HG02763 (cell line): ENCODE results near the gene MYH11.
"Not testable (repeated sequence)": the region's sequence is repeated elsewhere in the genome, so short reads cannot be mapped to it uniquely, and the experiment has no call there.

ENCODE experiments used
- ATAC-seq: cut with Tn5 transposase; IDR thresholded peaks from one replicate; pipeline ENCODE4 v1.9.1; 2021; ENCODE audit warnings: mild to moderate bottlenecking, moderate library complexity; ENCODE audit not compliant: unreplicated experiment

The MYH11 gene

DNA sequence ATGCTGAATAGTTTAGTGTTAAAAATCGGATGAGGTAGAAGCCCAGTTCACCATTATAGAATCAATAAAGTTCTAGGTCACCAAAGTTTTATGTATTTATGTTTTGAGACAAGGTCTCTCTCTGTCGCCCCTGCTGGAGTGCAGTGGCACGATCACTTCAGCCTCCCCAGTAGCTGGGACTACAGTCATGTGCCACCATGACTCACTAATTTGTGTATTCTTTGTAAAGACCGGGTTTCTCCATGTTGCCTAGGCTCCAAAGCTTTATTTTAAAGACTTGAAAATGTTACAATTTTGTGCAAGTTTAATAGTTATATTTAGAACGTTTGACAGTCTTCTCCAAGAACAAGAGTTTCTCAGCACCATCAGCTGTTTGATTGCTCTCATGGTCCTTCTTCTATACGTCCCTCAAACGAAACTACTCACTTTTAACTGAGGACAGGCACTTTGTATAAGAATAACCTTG, 174.7 kb downstream of the MYH11 start:
- no peak for ATAC-seq

DNA sequence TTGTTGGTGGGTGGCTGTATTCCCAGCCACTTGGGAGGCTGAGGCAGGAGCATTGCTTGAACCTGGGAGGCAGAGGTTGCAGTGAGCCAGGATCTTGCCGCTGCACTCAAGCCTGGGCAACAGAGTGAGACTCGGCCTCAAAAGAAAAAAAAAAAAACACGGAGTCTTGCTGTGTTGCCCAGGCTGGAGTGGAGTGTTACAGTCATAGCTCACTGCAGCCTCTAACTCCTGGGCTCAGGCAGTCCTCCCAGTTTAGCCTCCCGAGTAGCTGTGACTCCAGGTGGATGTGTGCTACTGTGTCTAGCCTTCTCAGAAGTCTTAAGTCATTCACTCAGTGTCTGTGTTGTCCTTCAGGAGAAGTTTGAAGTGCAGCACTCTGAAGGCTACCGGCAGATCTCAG, 179.4 kb downstream of the MYH11 start:
- no peak for ATAC-seq

DNA sequence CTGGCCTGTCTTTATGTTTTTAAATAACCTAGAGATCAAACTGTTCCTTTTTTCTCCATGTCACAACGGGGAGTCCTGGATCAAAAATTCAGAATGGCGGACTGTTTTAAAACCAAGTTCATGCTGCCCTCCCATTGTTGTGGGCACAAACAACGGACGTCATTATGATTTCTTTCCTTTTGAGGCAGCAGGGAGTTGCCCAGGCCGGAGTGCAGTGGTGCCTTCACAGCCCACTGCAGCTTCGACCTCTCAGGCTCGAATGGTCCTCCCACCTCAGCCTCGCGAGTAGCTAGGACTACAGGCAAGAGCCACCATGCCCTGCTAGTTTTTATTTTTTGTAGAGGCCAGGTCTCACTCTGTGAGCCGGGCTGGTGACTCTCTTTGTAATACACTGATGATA, 180.3 kb downstream of the MYH11 start:
- no peak for ATAC-seq

DNA sequence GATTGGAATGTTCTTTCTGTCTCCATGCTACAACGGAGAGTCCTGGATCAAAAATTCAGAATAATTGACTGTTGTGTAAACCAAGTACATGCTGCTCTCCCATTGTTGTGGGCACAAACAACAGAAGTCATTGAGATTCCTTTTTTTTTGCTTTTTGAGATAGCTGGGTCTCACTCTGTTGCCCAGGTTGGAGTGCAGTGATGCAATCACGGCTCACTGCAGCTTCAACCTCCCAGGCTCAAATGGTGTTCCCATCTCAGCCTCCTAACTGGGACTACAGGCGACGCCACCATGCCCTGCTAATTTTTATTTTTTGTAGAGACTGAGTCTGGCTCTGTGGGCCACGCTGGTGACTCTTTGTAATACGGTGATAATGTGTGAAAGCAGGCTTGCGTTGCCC, 182.3 kb downstream of the MYH11 start:
- no peak for ATAC-seq

DNA sequence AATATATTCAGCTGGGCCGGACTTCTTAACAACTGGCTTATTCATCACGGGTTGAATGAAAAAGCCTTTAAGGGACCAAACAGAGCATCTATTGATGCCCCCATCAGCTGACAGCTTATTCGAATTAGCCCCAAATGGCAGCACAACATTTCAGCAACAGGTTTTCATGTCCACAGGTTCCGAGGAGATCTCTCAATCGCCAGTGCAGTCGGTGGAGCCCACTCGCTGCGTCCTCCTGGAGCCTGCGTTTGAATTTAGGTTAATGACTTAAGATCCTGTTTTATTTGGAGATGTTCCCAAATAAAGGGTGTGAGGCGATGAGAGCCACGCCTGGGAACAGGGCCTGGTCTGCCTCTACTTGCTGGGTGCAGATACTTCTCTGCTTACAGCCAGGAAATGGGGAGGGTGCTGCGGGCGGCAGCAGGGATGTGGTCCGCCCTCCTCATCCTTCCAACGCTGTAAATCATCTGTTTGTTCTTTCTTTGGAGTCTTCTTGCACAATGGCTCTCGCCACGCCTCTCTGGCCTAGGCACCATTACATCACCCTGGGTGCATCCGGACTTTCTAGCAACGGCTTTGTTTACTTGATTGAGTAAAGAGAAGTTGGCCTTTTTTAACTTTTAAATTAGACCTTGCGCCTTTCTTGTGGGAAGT, 184.2 kb downstream of the MYH11 start:
- no peak for ATAC-seq

DNA sequence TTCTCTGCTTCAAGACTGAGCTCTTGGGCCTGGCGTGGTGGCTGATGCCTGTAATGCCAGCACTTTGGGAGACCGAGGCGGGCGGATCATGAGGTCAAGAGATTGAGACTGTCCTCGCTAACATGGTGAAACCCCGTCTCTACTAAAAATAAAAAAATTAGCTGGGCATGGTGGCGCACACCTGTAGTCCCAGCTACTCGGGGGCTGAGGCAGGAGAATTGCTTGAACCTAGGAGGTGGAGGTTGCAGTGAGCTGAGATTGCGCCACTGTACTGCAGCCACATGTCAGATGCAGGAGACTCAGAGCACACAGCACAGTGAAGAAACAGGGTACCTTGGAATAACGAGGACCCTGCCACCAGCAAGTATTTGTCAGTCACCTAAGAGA, 184.7 kb downstream of the MYH11 start:
- ATAC-seq, result not testable (repeated sequence)

DNA sequence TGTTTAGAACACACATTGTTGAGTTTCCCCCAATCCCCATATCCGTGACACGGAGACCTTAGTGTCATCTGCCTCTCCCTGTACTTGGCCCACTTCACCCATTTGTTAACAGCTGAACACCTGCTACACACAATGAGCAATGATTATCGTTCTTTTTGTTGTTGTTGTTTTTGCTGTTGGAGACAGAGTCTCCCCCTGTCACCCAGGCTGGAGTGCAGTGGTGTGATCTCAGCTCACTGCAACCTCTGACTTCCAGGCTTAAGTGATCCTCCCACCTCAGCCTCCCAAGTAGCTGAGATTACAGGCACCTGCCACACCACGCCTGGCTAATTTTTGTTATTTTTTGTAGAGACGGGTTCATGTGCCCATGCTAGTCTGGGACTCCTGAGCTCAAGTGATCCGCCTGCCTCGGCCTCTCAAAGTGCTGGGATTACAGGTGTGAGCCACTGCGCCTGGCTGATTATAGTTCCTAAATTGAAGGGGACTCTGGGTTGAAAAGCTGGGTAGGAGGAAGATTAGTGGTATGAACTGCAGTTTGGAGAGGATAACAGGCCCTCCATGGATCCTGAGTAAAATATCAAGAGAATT, 185.2 kb downstream of the MYH11 start:
- ATAC-seq, result no peak

DNA sequence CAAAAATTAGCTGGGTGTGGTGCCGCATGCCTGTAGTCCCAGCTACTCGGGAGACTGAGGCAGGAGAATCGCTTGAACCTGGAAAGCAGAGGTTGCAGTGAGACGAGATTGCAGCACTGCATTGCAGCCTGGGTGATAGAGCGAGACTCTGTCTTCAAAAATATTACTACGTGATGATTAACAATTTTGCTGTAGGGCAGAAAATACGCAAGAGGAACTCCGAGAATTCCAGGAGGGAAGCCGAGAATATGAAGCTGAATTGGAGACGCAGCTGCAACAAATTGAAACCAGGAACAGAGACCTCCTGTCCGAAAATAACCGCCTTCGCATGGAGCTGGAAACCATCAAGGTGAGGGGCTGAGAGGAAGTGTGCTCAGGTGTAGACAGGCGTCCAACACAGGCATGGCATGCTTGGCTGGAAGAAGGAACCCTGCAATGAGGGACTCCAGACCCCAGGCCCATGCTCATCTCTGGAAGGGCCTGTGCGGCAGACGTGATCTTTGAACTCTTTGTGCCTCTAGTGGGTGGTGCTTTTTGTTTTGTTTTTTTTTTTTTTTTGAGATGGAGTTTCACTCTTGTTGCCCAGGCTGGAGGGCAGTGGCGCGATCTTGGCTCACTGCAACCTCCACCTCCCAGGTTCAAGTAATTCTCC, 189.6 kb downstream of the MYH11 start:
- no peak for ATAC-seq

DNA sequence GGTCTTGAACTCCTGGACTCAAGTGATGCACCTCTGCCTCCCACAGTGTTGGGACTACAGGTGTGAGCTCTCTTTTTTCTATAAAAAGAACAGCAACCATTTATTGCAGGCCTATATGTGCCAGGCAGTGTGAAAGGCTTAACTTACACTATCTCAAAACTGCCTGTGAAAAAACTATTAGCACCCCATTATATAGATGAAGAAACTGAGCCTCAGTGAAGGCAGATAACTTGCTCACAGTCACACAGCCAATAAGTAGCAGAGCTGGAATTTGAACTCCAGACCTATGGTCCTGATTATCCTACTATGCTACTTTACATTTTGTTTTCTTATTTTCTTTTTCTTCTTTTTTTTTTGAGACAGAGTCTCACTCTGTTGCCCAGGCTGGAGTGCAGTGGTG, 191.7 kb downstream of the MYH11 start:
- no peak for ATAC-seq

DNA sequence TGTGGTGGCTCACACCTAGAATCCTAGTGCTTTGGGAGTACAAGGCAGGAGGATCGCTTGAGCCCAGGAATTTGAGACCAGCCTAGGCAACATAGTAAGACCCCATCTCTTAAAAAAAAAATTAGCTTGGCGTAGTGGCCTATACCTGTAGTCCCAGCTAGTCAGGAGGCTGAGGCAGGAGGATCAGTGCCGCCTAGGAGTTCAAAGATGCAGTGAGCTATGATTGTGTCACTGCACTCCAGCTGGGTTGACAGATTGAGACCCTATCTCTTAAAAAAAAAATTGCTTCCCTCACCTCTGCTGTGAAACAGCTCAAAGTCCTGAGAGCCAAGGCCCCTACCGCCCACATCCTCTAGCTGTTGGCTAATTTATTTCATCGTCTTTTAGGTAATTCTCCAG, 196.6 kb downstream of the MYH11 start:
- no peak for ATAC-seq

DNA sequence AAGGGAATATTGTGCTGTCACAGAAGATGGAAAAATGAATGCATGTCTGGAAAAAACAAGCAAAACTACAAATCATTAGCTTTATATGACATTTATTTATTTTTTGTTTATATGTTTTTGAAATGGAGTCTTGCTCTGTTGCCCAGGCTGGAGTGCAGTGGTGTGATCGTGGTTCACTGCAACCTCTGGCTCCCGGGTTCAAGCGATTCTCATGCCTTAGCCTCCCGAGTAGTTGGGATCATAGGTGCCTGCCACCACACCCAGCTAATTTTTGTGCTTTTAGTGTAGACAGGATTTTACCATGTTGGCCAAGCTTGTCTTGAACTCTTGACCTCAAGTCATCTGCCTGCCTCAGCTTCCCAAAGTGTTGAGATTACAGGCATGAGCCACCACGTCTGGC, 198.3 kb downstream of the MYH11 start:
- ATAC-seq, result no peak

DNA sequence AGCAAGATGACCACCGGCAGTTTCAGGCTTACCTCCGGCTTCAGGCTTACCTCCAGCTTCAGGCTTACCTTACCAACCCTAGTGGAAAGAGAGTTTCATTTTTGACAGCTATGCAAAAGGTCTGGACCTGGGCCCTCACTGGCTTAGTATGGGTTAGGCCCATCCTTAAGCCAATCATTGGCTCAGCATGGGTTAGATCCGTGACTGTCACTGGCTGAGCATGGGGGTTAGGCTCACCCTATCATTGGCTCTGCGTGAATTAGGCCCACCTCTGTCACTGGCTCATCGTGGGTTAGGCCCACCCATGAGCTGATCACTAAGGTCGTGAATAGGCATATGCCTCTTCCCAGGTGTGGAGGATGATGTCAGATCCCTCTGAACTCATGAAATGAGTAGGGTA, 198.7 kb downstream of the MYH11 start:
- no peak for ATAC-seq

DNA sequence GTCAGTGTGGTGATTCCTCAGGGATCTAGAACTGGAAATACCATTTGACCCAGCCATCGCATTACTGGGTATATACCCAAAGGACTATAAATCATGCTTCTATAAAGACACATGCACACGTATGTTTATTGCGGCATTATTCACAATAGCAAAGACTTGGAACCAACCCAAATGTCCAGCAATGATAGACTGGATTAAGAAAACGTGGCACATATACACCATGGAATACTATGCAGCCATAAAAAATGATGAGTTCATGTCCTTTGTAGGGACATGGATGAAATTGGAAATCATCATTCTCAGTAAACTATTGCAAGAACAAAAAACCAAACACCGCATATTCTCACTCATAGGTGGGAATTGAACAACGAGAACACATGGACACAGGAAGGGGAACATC, 201.3 kb downstream of the MYH11 start:
- not testable (repeated sequence) for ATAC-seq

DNA sequence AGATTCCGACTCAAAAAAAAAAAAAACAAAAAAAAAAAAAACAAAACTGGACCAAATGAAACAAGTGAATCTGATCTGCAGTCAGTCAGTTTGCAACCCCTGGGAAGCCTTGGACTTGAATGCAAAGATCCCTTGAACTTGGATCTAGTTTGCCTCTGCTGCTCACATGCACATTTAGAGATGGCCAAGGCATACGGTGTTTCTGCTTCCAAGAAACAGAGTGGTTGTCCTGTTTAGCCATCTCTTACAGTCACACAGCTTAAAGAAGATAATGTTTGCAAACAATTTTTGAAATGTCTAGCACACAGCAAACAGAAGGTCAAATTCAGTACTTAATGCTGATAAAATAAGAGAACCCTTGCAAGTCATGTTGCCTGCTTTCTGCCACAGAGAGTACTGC, 202.2 kb downstream of the MYH11 start:
- ATAC-seq, result no peak

DNA sequence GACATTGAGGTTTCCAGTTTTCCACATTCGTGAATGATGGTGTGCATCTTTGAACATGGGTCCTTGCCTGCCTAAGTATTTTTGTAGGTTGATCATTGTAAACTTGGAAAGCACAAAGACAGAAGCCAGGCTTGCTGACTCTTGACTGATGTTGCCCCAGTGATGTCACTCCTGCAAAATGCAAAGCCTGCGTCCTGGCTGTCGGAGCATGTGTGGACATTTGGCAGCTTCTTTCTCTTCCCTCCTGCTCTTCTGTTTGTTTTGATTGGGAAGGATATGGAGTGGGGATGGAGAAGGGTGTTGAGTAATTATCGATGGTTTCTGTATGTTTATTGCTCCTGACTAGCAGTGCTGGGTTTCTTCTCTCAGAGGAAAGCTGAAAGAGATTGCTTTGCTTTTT, 203.6 kb downstream of the MYH11 start:
- no peak for ATAC-seq
